Activated CD8-positive, alpha-beta T cell treated with anti-CD3 and anti-CD28 coated beads, Interleukin-2, amount 10 ng/mL, durations not matched to agents 7 days and 5 days (primary cell): ENCODE results near the gene THBS4. TPM values are rescaled to one million over a fixed set of nuclear protein-coding genes. Genes with fewer than 3 reads are reported as not detected.
A peak's percentile ranks its signal among the peaks of the same experiment; 100 is the strongest.

Experiments used
- ATAC-seq: fragments of 150-1000 bp; cut with Tn5 transposase; one replicate; pipeline ENCODE4 v1.10.0; 2021; ENCODE audit warnings: moderate library complexity
- CTCF ChIA-PET: fragments of 350-600 bp; sonication (Branson Sonifier 250); formaldehyde crosslinking; loops from one replicate; lab custom pipeline; 2021; ENCODE audit warnings: antibody characterized with exemption; lab: Charles Lee
- POLR2A ChIA-PET: fragments of 350-600 bp; sonication (Branson Sonifier 250); formaldehyde crosslinking; loops from one replicate; lab custom pipeline; 2021; ENCODE audit warnings: antibody characterized with exemption; lab: Charles Lee
- DNase-seq: peaks from one replicate; pipeline ENCODE4 v3.0.0-alpha.2; 2020
- H3K27ac Mint-ChIP-seq: one replicate; pipeline ENCODE4 v1.8.0; 2021; ENCODE audit warnings: mild to moderate bottlenecking, mixed read lengths
- H3K27me3 Mint-ChIP-seq: one replicate; pipeline ENCODE4 v1.8.0; 2021; ENCODE audit warnings: low read depth, mixed read lengths
- H3K36me3 Mint-ChIP-seq: one replicate; pipeline ENCODE4 v1.8.0; 2021; ENCODE audit warnings: low read depth, mixed read lengths
- H3K4me1 Mint-ChIP-seq: one replicate; pipeline ENCODE4 v1.8.0; 2021; ENCODE audit warnings: low read depth, mixed read lengths
- H3K4me3 Mint-ChIP-seq: one replicate; pipeline ENCODE4 v1.8.0; 2021; ENCODE audit warnings: mild to moderate bottlenecking, mixed read lengths
- H3K9me3 Mint-ChIP-seq: one replicate; pipeline ENCODE4 v1.8.0; 2022; ENCODE audit warnings: mixed read lengths; ENCODE audit not compliant: insufficient read depth
- total RNA-seq, 2 experiments: library from RNA; stranded (reverse); gene quantifications; one replicate each; pipeline ENCODE4 v1.2.3, GENCODE V29; 2021

THBS4 gene
- total RNA-seq, 2 experiments from 2014 or later: 0.44 to 1.4 TPM

DNA sequence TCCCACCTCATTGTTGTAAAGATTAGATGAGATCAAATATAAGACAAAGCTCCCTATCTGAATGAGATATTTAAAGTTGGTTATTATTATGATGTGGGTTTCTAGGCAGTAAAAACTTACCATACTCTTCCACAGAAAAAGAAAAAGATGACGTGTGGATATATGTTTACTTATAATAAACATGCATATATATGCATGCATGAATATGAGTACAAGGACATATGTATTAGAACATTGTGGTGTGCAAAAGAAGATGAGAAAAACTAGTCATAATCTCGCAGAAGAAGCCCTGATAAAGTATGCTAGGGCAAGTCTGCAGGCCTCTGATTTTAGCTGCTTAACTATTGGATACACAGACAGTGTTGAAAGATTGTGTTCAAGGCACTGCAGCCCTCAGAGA is 10.1 kb upstream of the THBS4 start:
- Mint-ChIP-seq H3K4me1 (peaks cover 5% of the 10 kb centered on the region), H3K9me3 (no peaks in the 10 kb centered on the region), H3K27me3 (peaks cover 5% of the 10 kb centered on the region), H3K27ac (no peak overlapping the region), H3K4me3 (no peak overlapping the region), H3K36me3 (no peaks in the 10 kb centered on the region)
- DNase-seq (no peak), ATAC-seq (no peak)
- ChIA-PET POLR2A (no interaction called here), CTCF (no interaction called here)

DNA sequence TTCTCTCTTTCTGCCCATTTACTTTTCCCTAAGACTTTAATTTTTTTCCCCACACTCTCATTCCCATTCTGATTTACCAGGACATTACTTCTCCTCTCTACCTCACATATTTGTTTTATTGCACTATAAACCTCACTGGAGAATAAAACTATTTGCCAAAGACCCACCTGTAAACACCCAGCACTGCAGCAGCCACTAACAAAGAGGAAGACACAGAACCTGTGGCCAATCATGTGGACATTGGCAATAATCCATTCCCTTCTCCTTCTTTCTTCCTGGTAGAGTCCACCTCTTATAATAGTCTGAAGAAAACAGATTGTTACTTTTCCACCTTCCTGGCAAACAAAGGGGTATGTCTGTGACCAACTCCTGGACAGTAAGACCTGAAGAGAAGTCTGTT is 8.3 kb upstream of the THBS4 start:
- H3K4me3 Mint-ChIP-seq: no peak overlapping the region
- H3K36me3 Mint-ChIP-seq: no peaks in the 10 kb centered on the region
- POLR2A ChIA-PET: no interaction called here
- H3K27ac Mint-ChIP-seq: no peak overlapping the region
- H3K27me3 Mint-ChIP-seq: peaks cover 5% of the 10 kb centered on the region
- CTCF ChIA-PET: interaction anchor here (1.4 kb wide), 1 partner anchor 13 kb away, joined by 3 read pairs; no protein-coding TSS in a partner anchor
- H3K9me3 Mint-ChIP-seq: no peaks in the 10 kb centered on the region
- no peak for ATAC-seq
- no peak for DNase-seq
- H3K4me1 Mint-ChIP-seq: peaks cover 13% of the 10 kb centered on the region

DNA sequence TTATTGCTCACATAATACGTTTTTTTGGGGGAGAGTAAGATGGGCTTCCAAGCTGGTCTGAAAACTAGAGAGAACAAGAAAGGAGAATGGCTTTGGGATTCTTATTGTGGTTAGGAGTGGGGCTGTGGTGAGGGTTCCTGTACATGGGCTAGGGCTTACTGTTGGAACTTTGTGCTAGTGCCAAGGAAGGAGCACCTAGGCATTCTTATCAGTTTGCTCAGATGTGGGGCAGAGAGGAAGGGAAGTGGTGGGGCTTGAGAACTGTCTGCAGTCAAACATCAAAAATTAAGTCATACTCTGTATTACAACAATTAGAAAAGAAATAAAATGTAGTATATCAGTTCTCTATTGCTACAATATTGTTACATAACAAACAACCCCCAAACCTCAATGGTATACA is 4.0 kb upstream of the THBS4 start:
- peaks cover 33% of the 10 kb centered on the region for H3K27me3 Mint-ChIP-seq
- H3K36me3 Mint-ChIP-seq: peaks cover 8% of the 10 kb centered on the region
- no peaks in the 10 kb centered on the region for H3K9me3 Mint-ChIP-seq
- ATAC-seq (no peak), DNase-seq (no peak)
- H3K27ac Mint-ChIP-seq: no peak overlapping the region
- CTCF ChIA-PET: no interaction called here
- POLR2A ChIA-PET: no interaction called here
- no peak overlapping the region for H3K4me3 Mint-ChIP-seq
- peaks cover 29% of the 10 kb centered on the region for H3K4me1 Mint-ChIP-seq

GRCh38 chr5:80033513-80033912 is 1.6 kb upstream of the THBS4 start:
- Mint-ChIP-seq H3K27me3 (peaks cover 41% of the 10 kb centered on the region), H3K36me3 (peaks cover 9% of the 10 kb centered on the region), H3K4me3 (no peak overlapping the region), H3K27ac (no peak overlapping the region), H3K9me3 (no peaks in the 10 kb centered on the region), H3K4me1 (peaks cover 24% of the 10 kb centered on the region)
- POLR2A ChIA-PET: no interaction called here
- no peak for DNase-seq
- CTCF ChIA-PET: interaction anchor here (1.1 to 1.2 kb wide), 3 partner anchors 10 to 157 kb away, joined by 3 to 4 read pairs (median 4); no protein-coding TSS in a partner anchor
- ATAC-seq: peak; percentile 72

GRCh38 chr5:80034559-80034958 is 589 bp upstream of the THBS4 start:
- POLR2A ChIA-PET: no interaction called here
- ATAC-seq (no peak), DNase-seq (no peak)
- CTCF ChIA-PET: interaction anchor here (1.1 to 1.2 kb wide), 3 partner anchors 8 to 158 kb away, joined by 3 to 4 read pairs (median 4); no protein-coding TSS in a partner anchor
- Mint-ChIP-seq H3K4me3 (peak overlapping the region; percentile 60), H3K27me3 (peaks cover 41% of the 10 kb centered on the region), H3K9me3 (no peaks in the 10 kb centered on the region), H3K27ac (no peak overlapping the region), H3K36me3 (peaks cover 9% of the 10 kb centered on the region), H3K4me1 (peaks cover 24% of the 10 kb centered on the region)

GRCh38 chr5:80035839-80036238 is 691 bp downstream of the THBS4 start:
- H3K4me3 Mint-ChIP-seq: peak overlapping the region; percentile 27
- peaks cover 44% of the 10 kb centered on the region for H3K27me3 Mint-ChIP-seq
- no peaks in the 10 kb centered on the region for H3K9me3 Mint-ChIP-seq
- no peak for DNase-seq
- no peak overlapping the region for H3K27ac Mint-ChIP-seq
- peaks cover 9% of the 10 kb centered on the region for H3K36me3 Mint-ChIP-seq
- H3K4me1 Mint-ChIP-seq: peaks cover 23% of the 10 kb centered on the region
- no peak for ATAC-seq
- CTCF ChIA-PET: interaction anchor here (0.7 to 0.9 kb wide), 2 partner anchors 43 to 48 kb away, joined by 3 read pairs; no protein-coding TSS in a partner anchor
- POLR2A ChIA-PET: no interaction called here

DNA sequence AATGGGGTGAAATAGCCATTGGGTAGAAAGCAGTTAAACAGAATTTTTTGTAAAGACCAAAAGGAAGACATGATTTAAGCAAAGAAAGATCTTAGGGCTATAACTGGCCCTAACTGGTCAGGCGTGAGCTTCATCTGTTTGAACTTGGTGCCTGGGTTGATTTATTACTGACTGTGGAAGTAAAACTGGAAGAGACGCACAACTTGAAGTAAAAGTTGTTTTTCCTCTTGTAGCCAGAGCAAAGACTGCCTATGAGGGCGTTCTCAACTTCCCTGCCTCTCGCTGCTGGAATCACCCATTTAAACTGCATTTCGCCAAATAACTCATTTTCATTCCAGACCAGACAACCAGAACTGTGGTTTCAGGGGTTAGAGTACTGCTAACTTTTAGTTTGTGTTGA is 1.5 kb downstream of the THBS4 start:
- H3K4me3 Mint-ChIP-seq: no peak overlapping the region
- H3K9me3 Mint-ChIP-seq: no peaks in the 10 kb centered on the region
- peaks cover 9% of the 10 kb centered on the region for H3K36me3 Mint-ChIP-seq
- H3K27me3 Mint-ChIP-seq: peaks cover 46% of the 10 kb centered on the region
- DNase-seq (no peak), ATAC-seq (no peak)
- ChIA-PET CTCF (interaction anchor here (0.7 to 1.8 kb wide), 5 partner anchors 10 to 76 kb away, joined by 3 to 5 read pairs (median 3); no protein-coding TSS in a partner anchor), POLR2A (no interaction called here)
- H3K4me1 Mint-ChIP-seq: peaks cover 15% of the 10 kb centered on the region
- H3K27ac Mint-ChIP-seq: no peak overlapping the region

DNA sequence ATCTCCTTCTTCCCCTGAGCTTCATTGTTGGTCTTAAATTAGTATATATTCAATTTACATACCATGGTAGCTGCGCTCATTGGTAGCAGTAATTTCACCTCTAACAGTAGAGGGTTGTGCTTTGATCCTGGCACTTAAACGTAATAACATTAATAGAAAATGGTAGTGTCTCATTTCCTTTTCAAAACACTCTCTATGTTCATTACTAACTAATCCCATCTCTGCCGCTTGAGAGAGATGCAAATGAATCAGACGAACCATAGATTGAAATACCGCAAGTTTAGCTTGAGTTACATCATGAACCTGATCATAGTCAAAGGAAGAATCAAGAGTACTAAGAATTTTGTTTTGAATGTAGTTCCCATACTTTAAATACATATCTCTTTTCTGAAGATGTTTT is 2.2 kb downstream of the THBS4 start:
- Mint-ChIP-seq H3K27me3 (peaks cover 43% of the 10 kb centered on the region), H3K4me3 (no peak overlapping the region), H3K9me3 (no peaks in the 10 kb centered on the region), H3K4me1 (peaks cover 15% of the 10 kb centered on the region), H3K36me3 (peaks cover 9% of the 10 kb centered on the region), H3K27ac (no peak overlapping the region)
- no peak for ATAC-seq
- CTCF ChIA-PET: interaction anchor here (1.1 to 1.8 kb wide), 3 partner anchors 9 to 77 kb away, joined by 3 to 5 read pairs (median 4); no protein-coding TSS in a partner anchor
- DNase-seq: no peak
- POLR2A ChIA-PET: no interaction called here

DNA sequence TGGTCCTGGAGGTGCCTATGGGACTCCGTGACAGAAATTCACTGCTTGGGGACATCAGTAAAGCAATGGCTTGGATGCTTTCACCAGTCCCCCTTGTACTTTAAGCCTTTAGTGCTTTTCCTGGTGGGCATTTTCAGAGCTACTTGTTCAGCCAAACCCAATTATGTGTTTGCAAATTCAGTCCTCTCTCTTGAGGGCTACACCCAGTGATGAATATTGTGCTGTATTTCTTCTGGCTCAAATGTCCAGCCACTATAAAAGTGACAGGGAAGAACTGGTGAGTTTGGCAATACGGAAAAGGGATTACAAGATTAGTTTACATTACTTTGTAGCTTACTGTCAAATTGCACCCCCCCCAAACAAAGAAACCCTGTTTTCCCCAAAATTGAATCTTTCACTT is 4.5 kb downstream of the THBS4 start:
- H3K27me3 Mint-ChIP-seq: peaks cover 33% of the 10 kb centered on the region
- H3K4me3 Mint-ChIP-seq: no peak overlapping the region
- H3K36me3 Mint-ChIP-seq: peaks cover 7% of the 10 kb centered on the region
- no peak for DNase-seq
- H3K4me1 Mint-ChIP-seq: peaks cover 9% of the 10 kb centered on the region
- ChIA-PET POLR2A (no interaction called here), CTCF (interaction anchor here (0.7 to 1.3 kb wide), 3 partner anchors 13 to 410 kb away, joined by 3 read pairs; no protein-coding TSS in a partner anchor)
- H3K27ac Mint-ChIP-seq: no peak overlapping the region
- ATAC-seq: no peak
- H3K9me3 Mint-ChIP-seq: no peaks in the 10 kb centered on the region

- CTCF ChIA-PET: interaction anchor here (1.3 kb wide), 1 partner anchor 117 kb away, joined by 4 read pairs; no protein-coding TSS in a partner anchor
- Mint-ChIP-seq H3K27me3 (peaks cover 26% of the 10 kb centered on the region), H3K4me1 (no peaks in the 10 kb centered on the region), H3K4me3 (no peak overlapping the region), H3K9me3 (no peaks in the 10 kb centered on the region), H3K27ac (no peak overlapping the region), H3K36me3 (no peaks in the 10 kb centered on the region)
- DNase-seq (no peak), ATAC-seq (no peak)
- POLR2A ChIA-PET: no interaction called here
These were observed 6.4 kb downstream of the THBS4 start for GRCh38 chr5:80041527-80041926.

DNA sequence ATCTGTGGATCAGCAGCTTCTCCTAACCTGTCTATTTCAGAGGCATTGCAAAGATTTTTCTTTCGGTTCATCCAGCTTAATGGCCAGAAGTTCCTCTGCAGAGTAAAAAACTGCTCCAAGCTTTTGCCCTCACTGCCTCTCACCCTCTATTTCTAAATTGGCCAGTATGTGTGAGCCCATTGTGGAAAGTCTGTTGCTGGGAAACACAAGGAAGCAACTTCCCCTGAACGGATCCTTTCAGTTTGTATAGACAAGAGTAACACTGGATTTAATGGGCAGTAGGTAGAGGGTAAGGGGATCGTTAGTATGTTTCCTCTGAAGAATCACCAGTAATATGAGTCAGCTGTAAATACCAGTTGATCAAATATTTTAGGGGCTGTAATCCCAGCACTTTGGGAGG is 7.2 kb downstream of the THBS4 start:
- ATAC-seq (no peak), DNase-seq (no peak)
- ChIA-PET POLR2A (no interaction called here), CTCF (interaction anchor here (0.8 to 1.1 kb wide), 2 partner anchors 8 to 41 kb away, joined by 4 read pairs; no protein-coding TSS in a partner anchor)
- no peaks in the 10 kb centered on the region for H3K36me3 Mint-ChIP-seq
- no peak overlapping the region for H3K4me3 Mint-ChIP-seq
- H3K9me3 Mint-ChIP-seq: no peaks in the 10 kb centered on the region
- H3K27me3 Mint-ChIP-seq: peaks cover 22% of the 10 kb centered on the region
- H3K27ac Mint-ChIP-seq: no peak overlapping the region
- H3K4me1 Mint-ChIP-seq: no peaks in the 10 kb centered on the region

- Mint-ChIP-seq H3K27me3 (peaks cover 23% of the 10 kb centered on the region), H3K9me3 (no peaks in the 10 kb centered on the region), H3K4me1 (no peaks in the 10 kb centered on the region), H3K27ac (no peak overlapping the region), H3K4me3 (no peak overlapping the region), H3K36me3 (no peaks in the 10 kb centered on the region)
- ChIA-PET POLR2A (no interaction called here), CTCF (interaction anchor here (1.1 to 1.6 kb wide), 2 partner anchors 9 to 25 kb away, joined by 4 read pairs; no protein-coding TSS in a partner anchor)
- DNase-seq (no peak), ATAC-seq (no peak)
These were observed 8.0 kb downstream of the THBS4 start for GRCh38 chr5:80043187-80043586.
